ENCODE results near the gene ZFPL1. TPM values are rescaled to one million over a fixed set of nuclear protein-coding genes. Genes with fewer than 3 reads are reported as not detected.

ZFPL1 gene
- total RNA-seq, 1 experiment from 2014 or later = 19.0 TPM

DNA sequence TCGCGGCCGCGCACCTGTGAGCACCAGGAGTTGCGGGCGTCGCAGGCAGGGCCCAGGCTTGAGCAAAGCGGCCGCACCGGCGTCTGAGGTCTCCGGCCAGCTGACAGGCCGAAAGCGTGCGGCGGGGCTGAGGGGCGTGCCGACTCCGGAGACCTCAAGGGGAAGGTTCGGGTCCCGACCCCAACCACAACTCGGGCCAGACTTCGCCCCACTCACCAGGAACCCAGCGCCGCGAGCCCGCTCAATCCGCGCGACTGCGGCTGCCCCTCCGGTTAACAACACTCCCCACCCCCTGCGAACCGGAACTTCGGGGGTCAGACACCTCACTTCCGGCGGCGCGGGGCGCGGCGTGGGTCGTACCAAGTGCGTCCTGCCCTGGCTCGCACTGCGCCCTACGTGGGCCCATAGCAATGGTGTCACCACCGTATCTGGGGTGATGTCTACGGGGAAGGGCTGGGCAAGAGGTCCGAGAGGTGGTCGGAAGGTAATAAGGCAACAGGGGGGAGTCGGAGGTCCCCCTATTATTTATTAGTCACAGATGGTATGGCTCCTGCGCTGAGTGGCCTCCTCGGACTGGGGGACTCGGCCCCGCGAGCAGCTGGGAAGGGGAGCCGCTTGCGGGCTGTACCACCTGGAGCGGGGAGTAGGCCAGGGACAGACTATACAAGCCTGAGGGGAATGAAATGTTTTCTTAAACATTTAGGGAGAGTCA, 50.4 kb downstream of the ZFPL1 start, which contains the start of gene SYVN1:
SYVN1 (minus strand) TSS at position 280 of the 712 bp plus-strand sequence. CDS start 918 bp downstream, outside the sequence.
- peaks cover 50% of the 10 kb centered on the region for H3K4me1 ChIP-seq (ENCODE audit: low read length)
- H3K9ac ChIP-seq (ENCODE audit: low read length) = peak within 1 kb of the TSS; percentile 99
- H3K4me2 ChIP-seq (ENCODE audit: low read depth, low read length, poor library complexity, severe bottlenecking) = peak within 1 kb of the TSS; percentile 98
- H2AFZ ChIP-seq (ENCODE audit: low read length) = peak within 1 kb of the TSS; percentile 87; the same call in 1 of the 2 replicates
- peak within 1 kb of the TSS; percentile 100 for H3K27ac ChIP-seq (ENCODE audit: low read length)
- peaks cover 23% of the 10 kb centered on the region for H3K36me3 ChIP-seq (ENCODE audit: insufficient read depth, low read length)
- peak within 1 kb of the TSS; percentile 91 for H3K4me3 ChIP-seq (ENCODE audit: low read length)
- peaks cover 27% of the 10 kb centered on the region for H3K79me2 ChIP-seq (ENCODE audit: low read length)
- peaks cover 28% of the 10 kb centered on the region; the same call in 1 of the 2 replicates for H4K20me1 ChIP-seq (ENCODE audit: insufficient read depth, low read depth, low read length)
- H3K9me3 ChIP-seq (ENCODE audit: low read length) = no peaks in the 10 kb centered on the region
- no peaks in the 10 kb centered on the region for H3K9me2 ChIP-seq (replicated peaks; ENCODE audit: insufficient read depth, low read length)
- H3K27me3 ChIP-seq (ENCODE audit: low read length) = no peaks in the 10 kb centered on the region
- DNase-seq = peak; percentile 96

DNA sequence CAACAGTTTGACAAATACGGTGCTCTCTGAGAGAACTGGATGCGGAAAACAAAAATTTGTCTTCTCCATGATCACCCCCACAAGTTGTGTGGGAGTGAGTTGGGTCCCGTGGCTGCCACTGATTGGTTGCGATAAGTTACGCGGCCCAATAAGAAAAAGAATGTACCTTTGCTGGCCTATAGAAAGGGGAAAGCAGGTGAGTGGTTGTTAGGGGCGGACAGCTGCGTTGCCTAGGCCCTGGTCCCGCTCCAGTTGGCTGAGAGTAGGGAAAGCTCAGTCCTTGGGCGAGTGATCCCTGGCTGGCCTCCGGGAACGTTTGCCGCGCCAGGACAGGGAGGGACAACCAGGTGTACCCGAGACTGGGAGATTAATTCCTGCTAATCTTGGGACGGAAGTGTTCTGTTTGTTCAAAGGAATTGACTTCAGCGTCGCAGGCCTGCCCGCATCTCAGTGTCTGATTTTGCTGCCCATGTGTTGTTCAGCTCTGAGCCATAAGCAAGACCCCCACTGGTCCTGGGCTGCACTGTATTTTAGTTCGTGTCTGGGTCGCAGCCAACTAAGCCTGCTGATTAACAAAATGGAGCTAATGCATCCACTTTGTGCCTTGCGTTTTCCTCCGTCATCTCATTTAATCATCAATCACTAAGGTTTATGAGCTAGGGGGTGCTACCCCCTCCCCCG, 51.1 kb downstream of the ZFPL1 start:
- Histone ChIP-seq H3K27me3 (ENCODE audit: low read length) (no peaks in the 10 kb centered on the region), H2AFZ (ENCODE audit: low read length) (peak overlapping the region; percentile 87; the same call in 1 of the 2 replicates), H3K9me3 (ENCODE audit: low read length) (no peaks in the 10 kb centered on the region), H3K79me2 (ENCODE audit: low read length) (peaks cover 27% of the 10 kb centered on the region), H4K20me1 (ENCODE audit: insufficient read depth, low read depth, low read length) (peaks cover 21% of the 10 kb centered on the region; the same call in 1 of the 2 replicates), H3K4me3 (ENCODE audit: low read length) (peak overlapping the region; percentile 91), H3K9me2 (replicated peaks; ENCODE audit: insufficient read depth, low read length) (no peaks in the 10 kb centered on the region), H3K9ac (ENCODE audit: low read length) (peak overlapping the region; percentile 99), H3K27ac (ENCODE audit: low read length) (peak overlapping the region; percentile 100), H3K36me3 (ENCODE audit: insufficient read depth, low read length) (peaks cover 16% of the 10 kb centered on the region), H3K4me2 (ENCODE audit: low read depth, low read length, poor library complexity, severe bottlenecking) (peak overlapping the region; percentile 98), H3K4me1 (ENCODE audit: low read length) (peaks cover 44% of the 10 kb centered on the region)
- peak; percentile 97 for DNase-seq

DNA sequence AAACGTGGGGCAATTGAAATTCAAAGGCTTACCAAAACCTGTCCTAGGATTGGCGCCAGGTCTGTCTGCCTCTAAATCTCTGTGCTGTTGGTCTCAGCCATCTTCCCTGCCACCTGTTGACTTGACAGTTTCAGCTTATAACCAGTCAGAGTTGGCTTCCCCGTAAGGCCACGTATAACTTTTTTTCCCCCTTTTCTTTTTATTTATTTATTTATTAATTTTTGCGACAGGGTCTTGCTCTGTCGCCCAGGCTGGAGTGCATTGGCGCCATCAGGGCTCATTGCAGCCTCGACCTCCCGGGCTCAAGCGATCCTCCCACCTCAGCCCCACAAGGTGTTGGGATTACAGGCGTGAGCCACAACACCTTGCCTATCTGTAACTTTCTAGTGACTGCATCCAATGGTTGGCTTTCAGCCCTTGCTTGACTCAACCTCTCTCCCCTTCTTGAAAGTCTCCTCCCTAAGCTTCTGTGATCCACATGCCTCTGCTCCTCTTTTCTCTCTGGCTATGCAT, 51.7 kb downstream of the ZFPL1 start:
- H3K4me3 ChIP-seq (ENCODE audit: low read length) = peak overlapping the region; percentile 91
- peaks cover 27% of the 10 kb centered on the region for H3K79me2 ChIP-seq (ENCODE audit: low read length)
- H3K9ac ChIP-seq (ENCODE audit: low read length) = peak overlapping the region; percentile 99
- H3K9me3 ChIP-seq (ENCODE audit: low read length) = no peaks in the 10 kb centered on the region
- H3K4me1 ChIP-seq (ENCODE audit: low read length) = peaks cover 44% of the 10 kb centered on the region
- no peak overlapping the region for H2AFZ ChIP-seq (ENCODE audit: low read length)
- peaks cover 13% of the 10 kb centered on the region for H3K36me3 ChIP-seq (ENCODE audit: insufficient read depth, low read length)
- DNase-seq = peak; percentile 31
- peak overlapping the region; percentile 100 for H3K27ac ChIP-seq (ENCODE audit: low read length)
- H3K4me2 ChIP-seq (ENCODE audit: low read depth, low read length, poor library complexity, severe bottlenecking) = peak overlapping the region; percentile 98
- H4K20me1 ChIP-seq (ENCODE audit: insufficient read depth, low read depth, low read length) = peaks cover 18% of the 10 kb centered on the region; the same call in 1 of the 2 replicates
- no peaks in the 10 kb centered on the region for H3K27me3 ChIP-seq (ENCODE audit: low read length)
- no peaks in the 10 kb centered on the region for H3K9me2 ChIP-seq (replicated peaks; ENCODE audit: insufficient read depth, low read length)

DNA sequence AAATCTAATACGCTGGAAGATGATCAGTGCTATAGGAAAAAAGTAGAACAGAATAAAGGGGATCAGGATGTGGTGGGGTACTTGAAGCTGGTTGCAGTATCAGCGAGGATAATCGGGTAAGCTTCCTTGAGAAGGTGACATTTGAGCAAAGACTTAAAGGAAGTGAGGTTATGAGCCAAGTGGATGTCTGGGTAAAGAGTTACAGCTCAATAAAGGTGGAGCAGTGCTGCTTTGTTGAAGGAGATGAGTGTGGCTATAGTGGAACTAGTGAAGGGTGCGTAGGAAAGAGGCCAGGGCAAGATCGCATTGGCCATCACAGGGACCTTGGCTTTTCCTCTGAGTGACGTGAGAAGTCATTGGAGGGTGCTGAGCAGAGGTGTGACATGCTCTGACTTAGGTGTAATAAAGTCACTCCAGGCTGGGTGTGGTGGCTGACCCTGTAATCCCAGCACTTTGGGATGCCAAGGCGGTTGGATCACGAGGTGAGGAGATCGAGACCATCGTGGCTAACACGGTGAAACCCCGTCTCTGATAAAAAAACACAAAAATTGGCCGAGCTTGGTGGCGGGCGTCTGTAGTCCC, 52.6 kb downstream of the ZFPL1 start:
- no peak overlapping the region for H2AFZ ChIP-seq (ENCODE audit: low read length)
- peak; percentile 50 for DNase-seq
- H3K79me2 ChIP-seq (ENCODE audit: low read length) = peaks cover 20% of the 10 kb centered on the region
- peak overlapping the region; percentile 98 for H3K4me2 ChIP-seq (ENCODE audit: low read depth, low read length, poor library complexity, severe bottlenecking)
- peak overlapping the region; percentile 99; the same call in 1 of the 2 replicates for H3K9ac ChIP-seq (ENCODE audit: low read length)
- H3K9me2 ChIP-seq (replicated peaks; ENCODE audit: insufficient read depth, low read length) = no peaks in the 10 kb centered on the region
- H3K4me3 ChIP-seq (ENCODE audit: low read length) = peak overlapping the region; percentile 91; the same call in 1 of the 2 replicates
- no peaks in the 10 kb centered on the region for H3K27me3 ChIP-seq (ENCODE audit: low read length)
- no peaks in the 10 kb centered on the region for H3K9me3 ChIP-seq (ENCODE audit: low read length)
- H3K27ac ChIP-seq (ENCODE audit: low read length) = peak overlapping the region; percentile 16; the same call in 1 of the 2 replicates
- peaks cover 10% of the 10 kb centered on the region; the same call in 1 of the 2 replicates for H4K20me1 ChIP-seq (ENCODE audit: insufficient read depth, low read depth, low read length)
- peaks cover 5% of the 10 kb centered on the region for H3K36me3 ChIP-seq (ENCODE audit: insufficient read depth, low read length)
- H3K4me1 ChIP-seq (ENCODE audit: low read length) = peaks cover 44% of the 10 kb centered on the region

Small RNAs within 50 kb of the gene (small RNA-seq; reads per million reads assigned to genes)
- gene SNX15 = not detected

Other genes with a start within 250 kb of the ZFPL1 start
- gene CDC42BPG, start 239.6 kb upstream of the ZFPL1 start, total RNA-seq (2014; rRNA removed; shearing (Covaris generic); ENCODE audit: low replicate concordance) = 0.15 and 0.22 TPM in 2 replicates
- gene EHD1, start 205.6 kb upstream of the ZFPL1 start, total RNA-seq (2014; rRNA removed; shearing (Covaris generic); ENCODE audit: low replicate concordance) = 30.8 and 77.3 TPM in 2 replicates
- 16.2 and 24.6 TPM in 2 replicates for gene ATG2A, start 167.0 kb upstream of the ZFPL1 start, total RNA-seq (2014; rRNA removed; shearing (Covaris generic); ENCODE audit: low replicate concordance)
- gene PPP2R5B, start 159.5 kb upstream of the ZFPL1 start, total RNA-seq (2014; rRNA removed; shearing (Covaris generic); ENCODE audit: low replicate concordance) = 1.8 and 7.5 TPM in 2 replicates
- gene GPHA2, start 148.3 kb upstream of the ZFPL1 start, total RNA-seq (2014; rRNA removed; shearing (Covaris generic); ENCODE audit: low replicate concordance) = not detected in 2 replicates
- gene MAJIN, start 112.1 kb upstream of the ZFPL1 start, total RNA-seq (2014; rRNA removed; shearing (Covaris generic); ENCODE audit: low replicate concordance) = not detected in 2 replicates
- 0.18 and 1.1 TPM in 2 replicates for gene BATF2, start 87.3 kb upstream of the ZFPL1 start, total RNA-seq (2014; rRNA removed; shearing (Covaris generic); ENCODE audit: low replicate concordance)
- gene ARL2, start 70.1 kb upstream of the ZFPL1 start, total RNA-seq (2014; rRNA removed; shearing (Covaris generic); ENCODE audit: low replicate concordance) = 28.9 and 44.4 TPM in 2 replicates
- gene SNX15, start 56.8 kb upstream of the ZFPL1 start, total RNA-seq (2014; rRNA removed; shearing (Covaris generic); ENCODE audit: low replicate concordance) = 14.2 and 17.6 TPM in 2 replicates
- gene SAC3D1, start 43.0 kb upstream of the ZFPL1 start, total RNA-seq (2014; rRNA removed; shearing (Covaris generic); ENCODE audit: low replicate concordance) = 1.9 and 11.9 TPM in 2 replicates
- gene NAALADL1, start 25.7 kb upstream of the ZFPL1 start, total RNA-seq (2014; rRNA removed; shearing (Covaris generic); ENCODE audit: low replicate concordance) = not detected in 2 replicates
- 24.3 and 28.2 TPM in 2 replicates for gene CDCA5, start 182 bp upstream of the ZFPL1 start, total RNA-seq (2014; rRNA removed; shearing (Covaris generic); ENCODE audit: low replicate concordance)
- 78.9 and 193 TPM in 2 replicates for gene VPS51, start 12.0 kb downstream of the ZFPL1 start, total RNA-seq (2014; rRNA removed; shearing (Covaris generic); ENCODE audit: low replicate concordance)
- 160 and 161 TPM in 2 replicates for gene TM7SF2, start 27.6 kb downstream of the ZFPL1 start, total RNA-seq (2014; rRNA removed; shearing (Covaris generic); ENCODE audit: low replicate concordance)
- 11.3 and 18.0 TPM in 2 replicates for gene ZNHIT2, start 33.5 kb downstream of the ZFPL1 start, total RNA-seq (2014; rRNA removed; shearing (Covaris generic); ENCODE audit: low replicate concordance)
- 662 and 1,340 TPM in 2 replicates for gene FAU, start 37.9 kb downstream of the ZFPL1 start, total RNA-seq (2014; rRNA removed; shearing (Covaris generic); ENCODE audit: low replicate concordance)
- gene MRPL49, start 38.1 kb downstream of the ZFPL1 start, total RNA-seq (2014; rRNA removed; shearing (Covaris generic); ENCODE audit: low replicate concordance) = 44.5 and 65.8 TPM in 2 replicates
- 73.6 and 118 TPM in 2 replicates for gene SYVN1, start 50.3 kb downstream of the ZFPL1 start, total RNA-seq (2014; rRNA removed; shearing (Covaris generic); ENCODE audit: low replicate concordance)
- not detected in 2 replicates for gene SPDYC, start 86.0 kb downstream of the ZFPL1 start, total RNA-seq (2014; rRNA removed; shearing (Covaris generic); ENCODE audit: low replicate concordance)
- gene CAPN1, start 97.7 kb downstream of the ZFPL1 start, total RNA-seq (2014; rRNA removed; shearing (Covaris generic); ENCODE audit: low replicate concordance) = 96.5 and 115 TPM in 2 replicates
- gene POLA2, start 177.7 kb downstream of the ZFPL1 start, total RNA-seq (2014; rRNA removed; shearing (Covaris generic); ENCODE audit: low replicate concordance) = 13.2 and 19.0 TPM in 2 replicates
- gene CDC42EP2, start 230.6 kb downstream of the ZFPL1 start, total RNA-seq (2014; rRNA removed; shearing (Covaris generic); ENCODE audit: low replicate concordance) = 0.43 and 2.6 TPM in 2 replicates
- gene DPF2, start 249.6 kb downstream of the ZFPL1 start, total RNA-seq (2014; rRNA removed; shearing (Covaris generic); ENCODE audit: low replicate concordance) = 34.0 and 44.5 TPM in 2 replicates

Data from Karpas-422 (cell line).